HEK293T (cell line): ENCODE data around the gene UBALD2.
A peak's percentile ranks its signal among the peaks of the same experiment; 100 is the strongest.

ENCODE experiments used
- CTCF ChIA-PET: fragments of 350-600 bp; formaldehyde crosslinking; extraction: SDS; loops from one replicate; lab custom pipeline; 2021; ENCODE audit warnings: antibody characterized with exemption, inconsistent platforms; lab: Yijun Ruan, JAX
- POLR2A ChIA-PET: fragments of 350-600 bp; formaldehyde crosslinking; extraction: SDS; loops from one replicate; lab custom pipeline; 2020; ENCODE audit warnings: antibody characterized with exemption, inconsistent platforms; lab: Yijun Ruan, JAX
- DNase-seq: peaks from one replicate; pipeline ENCODE4 v3.0.0; 2012; ENCODE audit warnings: mixed read lengths; ENCODE audit errors: extremely low spot score
- ARNT ChIP-seq: fragments of 450-650 bp; IDR thresholded peaks from 2 replicates; pipeline ENCODE4 v1.6.1; 2017; ENCODE audit warnings: mild to moderate bottlenecking
- BHLHE40 ChIP-seq: fragments of 450-650 bp; IDR thresholded peaks from 2 replicates; pipeline ENCODE4 v1.6.1; 2016; ENCODE audit warnings: mild to moderate bottlenecking, moderate library complexity, borderline replicate concordance
- CTBP1 ChIP-seq: fragments of 450-650 bp; IDR thresholded peaks from 2 replicates; pipeline ENCODE4 v1.6.1; 2016; ENCODE audit warnings: borderline replicate concordance
- ELF4 ChIP-seq: fragments of 450-650 bp; IDR thresholded peaks from 2 replicates; pipeline ENCODE4 v1.6.1; 2017; ENCODE audit warnings: antibody characterized with exemption
- FOXA1 ChIP-seq: fragments of 450-650 bp; IDR thresholded peaks from 2 replicates; pipeline ENCODE4 v1.6.1; 2016; ENCODE audit warnings: mild to moderate bottlenecking
- FOXK2 ChIP-seq: fragments of 450-650 bp; IDR thresholded peaks from 2 replicates; pipeline ENCODE4 v1.6.1; 2016; ENCODE audit warnings: mild to moderate bottlenecking
- FOXM1 ChIP-seq: fragments of 450-650 bp; IDR thresholded peaks from 2 replicates; pipeline ENCODE4 v1.6.1; 2017; ENCODE audit warnings: mild to moderate bottlenecking, borderline replicate concordance
- HDGF ChIP-seq: fragments of 450-650 bp; IDR thresholded peaks from 2 replicates; pipeline ENCODE4 v1.6.1; 2017; ENCODE audit warnings: antibody characterized with exemption, borderline replicate concordance
- L3MBTL2 ChIP-seq: fragments of 450-650 bp; conservative IDR thresholded peaks from 2 replicates; pipeline ENCODE4 v1.6.1; 2016; ENCODE audit warnings: mild to moderate bottlenecking
- LEF1 ChIP-seq: fragments of 450-650 bp; IDR thresholded peaks from 2 replicates; pipeline ENCODE4 v1.6.1; 2017; ENCODE audit warnings: mild to moderate bottlenecking, borderline replicate concordance
- NFRKB ChIP-seq: fragments of 450-650 bp; IDR thresholded peaks from 2 replicates; pipeline ENCODE4 v1.6.1; 2016; ENCODE audit warnings: mild to moderate bottlenecking, moderate library complexity
- PKNOX1 ChIP-seq: fragments of 450-650 bp; IDR thresholded peaks from 2 replicates; pipeline ENCODE4 v1.6.1; 2016
- SP1 ChIP-seq: fragments of 450-650 bp; IDR thresholded peaks from 2 replicates; pipeline ENCODE4 v1.6.1; 2017
- SUZ12 ChIP-seq: fragments of 450-650 bp; IDR thresholded peaks from 2 replicates; pipeline ENCODE4 v1.6.1; 2016; ENCODE audit warnings: mild to moderate bottlenecking
- TARDBP ChIP-seq: fragments of 450-650 bp; IDR thresholded peaks from 2 replicates; pipeline ENCODE4 v1.6.1; 2016
- ZNF384 ChIP-seq: fragments of 450-650 bp; IDR thresholded peaks from 2 replicates; pipeline ENCODE4 v1.6.1; 2016

UBALD2 gene

GRCh38 chr17:76246080-76247066, 18.8 kb upstream of the UBALD2 start:
- TF ChIP-seq SP1, result no peak
- TF ChIP-seq BHLHE40, result no peak
- no peak for TF ChIP-seq ARNT
- TF ChIP-seq PKNOX1, result no peak
- no peak; the same call in 1 of the 2 replicates for TF ChIP-seq L3MBTL2
- no peak for TF ChIP-seq ELF4
- no peak for TF ChIP-seq SUZ12
- no peak for TF ChIP-seq NFRKB
- TF ChIP-seq FOXM1, result no peak
- no peak for TF ChIP-seq TARDBP
- no peak for TF ChIP-seq FOXA1
- no peak for TF ChIP-seq CTBP1
- TF ChIP-seq FOXK2, result no peak
- TF ChIP-seq HDGF, result no peak
- no peak for TF ChIP-seq LEF1
- no peak; the same call in 1 of the 2 replicates for TF ChIP-seq ZNF384
- DNase-seq, result peak; percentile 38
- ChIA-PET POLR2A (interaction anchor here (0.6 to 2.2 kb wide), 7 partner anchors 8 to 33 kb away, joined by 3 to 10 read pairs (median 4); partner anchors contain the start of gene UBALD2), CTCF (interaction anchor here (0.7 to 4.3 kb wide), 4 partner anchors 28 to 67 kb away, joined by 4 to 15 read pairs (median 6); no protein-coding TSS in a partner anchor)

- ChIA-PET CTCF (interaction anchor here (0.7 to 4.3 kb wide), 3 partner anchors 27 to 66 kb away, joined by 4 to 15 read pairs (median 4); no protein-coding TSS in a partner anchor), POLR2A (interaction anchor here (0.9 to 1.5 kb wide), 3 partner anchors 16 to 22 kb away, joined by 3 to 7 read pairs (median 4); no protein-coding TSS in a partner anchor)
- no peak for DNase-seq
- TF ChIP-seq ELF4 (no peak), BHLHE40 (no peak), L3MBTL2 (no peak), FOXK2 (no peak), NFRKB (no peak), ARNT (no peak), ZNF384 (no peak), PKNOX1 (no peak), TARDBP (no peak), FOXM1 (no peak)
Measured at GRCh38 chr17:76247304-76247703, 17.8 kb upstream of the UBALD2 start.

GRCh38 chr17:76248013-76248782, 16.9 kb upstream of the UBALD2 start:
- CTCF ChIA-PET, result interaction anchor here (4.3 kb wide), 1 partner anchor 31 kb away, joined by 15 read pairs; no protein-coding TSS in a partner anchor

GRCh38 chr17:76250141-76250540, 15.0 kb upstream of the UBALD2 start:
- ChIA-PET CTCF (interaction anchor here (0.6 kb wide), 1 partner anchor 9 kb away, joined by 7 read pairs; no protein-coding TSS in a partner anchor), POLR2A (no interaction called here)
- no peak for TF ChIP-seq FOXA1
- no peak for TF ChIP-seq BHLHE40
- no peak for TF ChIP-seq FOXM1
- TF ChIP-seq TARDBP, result no peak
- no peak for TF ChIP-seq ZNF384
- TF ChIP-seq L3MBTL2, result no peak
- no peak for TF ChIP-seq SP1
- no peak for TF ChIP-seq PKNOX1
- TF ChIP-seq HDGF, result no peak
- TF ChIP-seq ELF4, result no peak
- TF ChIP-seq ARNT, result no peak
- no peak for TF ChIP-seq FOXK2
- TF ChIP-seq SUZ12, result no peak
- TF ChIP-seq LEF1, result no peak
- no peak for DNase-seq

More at GRCh38 chr17:76248013-76248782, 16.9 kb upstream of the UBALD2 start:
- TF ChIP-seq CTBP1, result no peak
- no peak for TF ChIP-seq SUZ12
- TF ChIP-seq NFRKB, result no peak
- TF ChIP-seq PKNOX1, result no peak
- no peak for TF ChIP-seq SP1
- TF ChIP-seq FOXM1, result no peak
- TF ChIP-seq ZNF384, result no peak
- no peak for TF ChIP-seq FOXK2
- TF ChIP-seq L3MBTL2, result no peak
- no peak for TF ChIP-seq FOXA1
- no peak for TF ChIP-seq ELF4
- TF ChIP-seq TARDBP, result no peak
- no peak for TF ChIP-seq LEF1
- no peak for TF ChIP-seq HDGF
- no peak for TF ChIP-seq ARNT
- no peak for TF ChIP-seq BHLHE40
- POLR2A ChIA-PET, result no interaction called here
- no peak for DNase-seq
